ENCODE results near the gene S100A11. TPM values are rescaled to one million over a fixed set of nuclear protein-coding genes. Genes with fewer than 3 reads are reported as not detected.

S100A11 gene
- total and polyA plus RNA-seq, 9 donors: 60.2 to 449 (median 154) TPM

DNA sequence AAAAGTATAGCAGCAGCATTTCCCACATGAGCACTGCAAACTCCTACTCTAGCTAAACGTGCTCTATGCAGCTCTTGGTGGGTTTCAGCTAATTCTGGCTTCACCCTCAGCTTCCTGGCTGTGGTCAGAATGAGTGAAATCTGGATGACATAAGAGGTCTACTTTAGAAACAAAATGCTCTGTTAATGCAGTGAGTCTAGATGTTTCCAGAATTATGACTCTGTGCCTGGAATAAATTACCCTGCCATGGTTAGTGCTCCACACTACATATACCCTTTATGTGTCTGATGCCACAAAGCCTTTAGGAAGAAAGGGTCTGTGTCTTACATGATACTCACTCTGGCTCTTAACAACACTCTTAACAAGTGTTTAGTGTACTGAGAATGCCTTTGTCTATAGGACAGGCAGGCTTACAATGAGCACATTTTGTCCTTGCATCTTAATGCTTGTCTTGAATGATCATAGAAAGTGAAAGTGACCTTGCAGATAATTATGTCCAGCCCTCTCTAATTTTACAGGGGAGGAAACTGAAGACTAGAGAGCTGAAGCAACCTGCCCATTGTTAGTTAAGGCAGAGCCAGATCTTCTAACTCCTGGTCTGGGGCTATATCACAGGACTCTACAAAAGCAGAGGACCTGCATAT lies 52.4 kb downstream of the S100A11 start:
- no peaks in the 10 kb centered on the region for H3K36me3 ChIP-seq
- WGBS, 3 donors: 76 to 86% (median 82%) methylated on average over 1 of the region's 1 CpG
- intact Hi-C loops (cut with DNase I): no loop called here

More for the DNA sequence above, 52.4 kb downstream of the S100A11 start:
- H3K27ac ChIP-seq: no peak overlapping the region
- H3K4me3 ChIP-seq: no peak overlapping the region
- DNase-seq: no peak
- no peaks in the 10 kb centered on the region for H3K27me3 ChIP-seq
- no peaks in the 10 kb centered on the region for H3K9me3 ChIP-seq
- TF ChIP-seq POLR2A (IDR thresholded peaks at IDR 0.05) (no peak), EP300 (IDR thresholded peaks at IDR 0.05) (no peak)
- TF ChIP-seq, protein P1, sequence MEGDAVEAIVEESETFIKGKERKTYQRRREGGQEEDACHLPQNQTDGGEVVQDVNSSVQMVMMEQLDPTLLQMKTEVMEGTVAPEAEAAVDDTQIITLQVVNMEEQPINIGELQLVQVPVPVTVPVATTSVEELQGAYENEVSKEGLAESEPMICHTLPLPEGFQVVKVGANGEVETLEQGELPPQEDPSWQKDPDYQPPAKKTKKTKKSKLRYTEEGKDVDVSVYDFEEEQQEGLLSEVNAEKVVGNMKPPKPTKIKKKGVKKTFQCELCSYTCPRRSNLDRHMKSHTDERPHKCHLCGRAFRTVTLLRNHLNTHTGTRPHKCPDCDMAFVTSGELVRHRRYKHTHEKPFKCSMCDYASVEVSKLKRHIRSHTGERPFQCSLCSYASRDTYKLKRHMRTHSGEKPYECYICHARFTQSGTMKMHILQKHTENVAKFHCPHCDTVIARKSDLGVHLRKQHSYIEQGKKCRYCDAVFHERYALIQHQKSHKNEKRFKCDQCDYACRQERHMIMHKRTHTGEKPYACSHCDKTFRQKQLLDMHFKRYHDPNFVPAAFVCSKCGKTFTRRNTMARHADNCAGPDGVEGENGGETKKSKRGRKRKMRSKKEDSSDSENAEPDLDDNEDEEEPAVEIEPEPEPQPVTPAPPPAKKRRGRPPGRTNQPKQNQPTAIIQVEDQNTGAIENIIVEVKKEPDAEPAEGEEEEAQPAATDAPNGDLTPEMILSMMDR (IDR thresholded peaks at IDR 0.05): no peak
- peaks cover 19% of the 10 kb centered on the region for H3K4me1 ChIP-seq (ENCODE audit: insufficient read depth)

Small RNAs within 50 kb of the gene (small RNA-seq; reads per million reads assigned to genes)
- not detected for gene SPTLC1P4

Other genes with a start within 250 kb of the S100A11 start
- gene TDRKH, start 246.5 kb downstream of the S100A11 start, total RNA-seq: 1 to 10 TPM; 1.5 to 3.8 (median 3.2) TPM
- 1 to 10 TPM; 1.9 to 6.6 TPM for gene TDRKH, start 246.5 kb downstream of the S100A11 start, polyA plus RNA-seq
- under 1 TPM in 3 of 7 donors, not detected in 4; 0.08 to 0.34 (median 0.10) TPM for gene LINGO4, start 231.6 kb downstream of the S100A11 start, total RNA-seq
- not detected for gene LINGO4, start 231.6 kb downstream of the S100A11 start, polyA plus RNA-seq
- gene RORC, start 205.2 kb downstream of the S100A11 start, total RNA-seq: 10 to 100 TPM in 1 of 7 donors, 1 to 10 TPM in 2, under 1 TPM in 4; 0.18 to 22.3 (median 0.83) TPM
- under 1 TPM; 0.39 to 0.48 TPM for gene RORC, start 205.2 kb downstream of the S100A11 start, polyA plus RNA-seq
- 1 to 10 TPM in 1 of 7 donors, under 1 TPM in 3, not detected in 3; 0.10 to 1.0 (median 0.18) TPM for gene C2CD4D, start 197.2 kb downstream of the S100A11 start, total RNA-seq
- under 1 TPM in 1 of 2 donors, not detected in 1; 0.04 TPM for gene C2CD4D, start 197.2 kb downstream of the S100A11 start, polyA plus RNA-seq
- not detected for gene THEM5, start 183.3 kb downstream of the S100A11 start, total RNA-seq
- under 1 TPM in 1 of 2 donors, not detected in 1; 0.07 TPM for gene THEM5, start 183.3 kb downstream of the S100A11 start, polyA plus RNA-seq
- gene THEM4, start 127.5 kb downstream of the S100A11 start, total RNA-seq: 10 to 100 TPM; 10.4 to 21.8 (median 16.7) TPM
- gene THEM4, start 127.5 kb downstream of the S100A11 start, polyA plus RNA-seq: 10 to 100 TPM; 12.3 to 14.4 TPM
- gene S100A10, start 43.1 kb downstream of the S100A11 start, total RNA-seq: 100 to 1,000 TPM in 5 of 7 donors, 10 to 100 TPM in 2; 38.6 to 327 (median 213) TPM
- gene S100A10, start 43.1 kb downstream of the S100A11 start, polyA plus RNA-seq: 100 to 1,000 TPM; 175 to 642 TPM
- not detected for gene TCHHL1, start 52.1 kb upstream of the S100A11 start, total RNA-seq
- gene TCHHL1, start 52.1 kb upstream of the S100A11 start, polyA plus RNA-seq: not detected
- gene TCHH, start 78.4 kb upstream of the S100A11 start, total RNA-seq: under 1 TPM in 6 of 7 donors, not detected in 1; 0.05 to 0.12 (median 0.09) TPM
- gene TCHH, start 78.4 kb upstream of the S100A11 start, polyA plus RNA-seq: under 1 TPM; 0.04 to 0.07 TPM
- not detected for gene RPTN, start 122.2 kb upstream of the S100A11 start, total RNA-seq
- not detected for gene RPTN, start 122.2 kb upstream of the S100A11 start, polyA plus RNA-seq
- not detected for gene HRNR, start 187.2 kb upstream of the S100A11 start, total RNA-seq
- not detected for gene HRNR, start 187.2 kb upstream of the S100A11 start, polyA plus RNA-seq

All from ovary (tissue), 9 donors.